GM19397 (cell line): ENCODE results near the gene HIP1.
"Not testable (repeated sequence)": the region's sequence is repeated elsewhere in the genome, so short reads cannot be mapped to it uniquely, and the experiment has no call there.

Experiments
- ATAC-seq: cut with Tn5 transposase; IDR thresholded peaks from one replicate; pipeline ENCODE4 v1.9.1; 2021; ENCODE audit warnings: mild to moderate bottlenecking, moderate library complexity; ENCODE audit not compliant: unreplicated experiment

HIP1 gene

GRCh38 chr7:75738604-75738974 lies at the start of gene HIP1:
TSS of gene HIP1 (minus strand) at chr7:75738941. CDS start at chr7:75738920, 21 bp downstream.
- ATAC-seq = no peak

DNA sequence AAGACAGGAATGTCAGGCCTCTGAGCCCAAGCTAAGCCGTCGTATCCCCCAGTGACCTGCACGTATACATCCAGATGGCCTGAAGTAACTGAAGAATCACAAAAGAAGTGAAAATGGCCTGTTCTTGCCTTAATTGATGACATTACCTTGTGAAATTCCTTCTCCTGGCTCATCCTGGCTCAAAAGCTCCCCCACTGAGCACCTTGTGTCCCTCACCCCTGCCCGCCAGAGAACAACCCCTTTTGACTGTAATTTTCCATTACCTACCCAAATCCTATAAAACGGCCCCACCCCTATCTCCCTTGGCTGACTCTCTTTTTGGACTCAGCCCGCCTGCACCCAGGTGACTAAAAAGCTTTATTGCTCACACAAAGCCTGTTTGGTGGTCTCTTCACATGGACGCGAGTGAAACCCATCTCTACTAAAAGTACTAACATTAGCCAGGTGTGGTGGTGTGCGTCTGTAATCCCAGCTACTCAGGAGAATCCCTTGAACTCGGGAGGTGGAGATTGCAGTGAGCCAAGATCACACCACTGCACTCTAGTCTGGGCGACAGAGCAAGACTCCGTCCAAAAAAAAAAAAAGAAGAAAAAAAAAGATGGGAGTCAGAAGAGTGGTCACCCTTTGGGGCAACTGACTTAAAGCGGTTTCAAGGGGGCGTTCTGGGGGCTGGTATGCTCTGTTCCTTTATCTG lies 49.6 kb upstream of the HIP1 start:
- not testable (repeated sequence) for ATAC-seq

GRCh38 chr7:75783058-75783457 lies 44.3 kb upstream of the HIP1 start:
- not testable (repeated sequence) for ATAC-seq

DNA sequence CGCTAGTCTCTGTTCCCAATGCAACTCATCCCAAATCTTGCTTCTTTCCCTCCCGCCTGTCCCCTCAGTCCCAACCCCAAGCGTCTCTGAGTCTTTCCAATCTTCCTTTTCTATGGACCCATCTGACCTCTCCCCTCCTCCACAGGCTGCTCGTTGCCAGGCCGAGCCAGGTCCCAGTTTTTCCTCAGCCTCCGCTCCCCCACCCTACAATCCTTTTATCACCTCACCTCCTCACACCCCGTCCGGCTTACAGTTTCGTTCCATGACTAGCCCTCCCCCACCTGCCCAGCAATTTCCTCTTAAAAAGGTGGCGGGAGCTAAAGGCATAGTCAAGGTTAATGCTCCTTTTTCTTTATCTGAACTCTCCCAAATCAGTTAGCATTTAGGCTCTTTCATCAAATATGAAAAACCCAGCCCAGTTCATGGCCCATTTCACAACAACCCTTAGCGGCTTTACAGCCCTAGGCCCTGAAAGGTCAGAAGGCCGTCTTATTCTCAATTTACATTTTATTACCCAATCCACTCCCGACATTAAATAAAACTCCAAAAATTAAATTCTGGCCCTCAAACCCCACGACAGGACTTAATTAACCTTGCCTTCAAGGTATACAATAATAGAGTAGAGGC lies 42.0 kb upstream of the HIP1 start:
- ATAC-seq = not testable (repeated sequence)

DNA sequence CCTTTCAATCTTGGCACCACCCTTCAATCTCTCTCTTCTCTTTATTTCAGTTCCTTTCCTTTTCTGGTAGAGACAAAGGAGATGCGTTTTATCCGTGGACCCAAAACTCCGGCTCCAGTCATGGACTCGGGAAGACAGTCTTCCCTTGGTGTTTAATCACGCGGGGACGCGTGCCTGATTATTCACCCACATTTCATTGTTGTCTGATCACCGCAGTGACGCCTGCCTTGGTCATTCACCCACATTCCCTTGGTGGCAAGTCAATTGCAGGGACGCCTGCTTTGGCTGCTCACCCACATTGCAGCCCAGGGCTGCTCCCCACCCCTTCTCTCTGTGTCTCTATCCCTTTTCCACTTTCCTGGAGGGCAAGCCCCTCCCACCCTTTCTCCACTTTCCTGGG lies 40.8 kb upstream of the HIP1 start:
- not testable (repeated sequence) for ATAC-seq

- ATAC-seq = not testable (repeated sequence)
These were observed 40.3 kb upstream of the HIP1 start for GRCh38 chr7:75779035-75779434.

- no peak for ATAC-seq
These were observed 37.7 kb upstream of the HIP1 start for GRCh38 chr7:75776295-75776971.

DNA sequence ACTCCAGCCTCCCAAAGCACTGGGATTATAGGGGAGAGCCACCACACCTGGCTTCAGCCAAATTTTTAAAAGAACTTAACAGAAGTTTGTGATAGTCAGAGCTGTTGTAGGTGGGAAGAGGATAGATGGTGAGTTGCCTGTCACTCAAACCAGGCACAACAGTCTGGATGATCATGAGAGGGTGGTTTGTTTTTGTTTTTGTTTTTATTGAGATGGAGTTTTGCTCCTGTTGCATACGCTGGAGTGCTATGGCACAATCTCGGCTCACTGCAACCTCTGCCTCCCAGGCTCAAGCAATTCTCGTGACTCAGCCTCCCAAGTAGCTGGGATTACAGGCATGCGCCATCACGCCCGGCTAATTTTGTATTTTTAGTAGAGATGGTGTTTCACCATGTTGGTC lies 35.2 kb upstream of the HIP1 start:
- not testable (repeated sequence) for ATAC-seq

DNA sequence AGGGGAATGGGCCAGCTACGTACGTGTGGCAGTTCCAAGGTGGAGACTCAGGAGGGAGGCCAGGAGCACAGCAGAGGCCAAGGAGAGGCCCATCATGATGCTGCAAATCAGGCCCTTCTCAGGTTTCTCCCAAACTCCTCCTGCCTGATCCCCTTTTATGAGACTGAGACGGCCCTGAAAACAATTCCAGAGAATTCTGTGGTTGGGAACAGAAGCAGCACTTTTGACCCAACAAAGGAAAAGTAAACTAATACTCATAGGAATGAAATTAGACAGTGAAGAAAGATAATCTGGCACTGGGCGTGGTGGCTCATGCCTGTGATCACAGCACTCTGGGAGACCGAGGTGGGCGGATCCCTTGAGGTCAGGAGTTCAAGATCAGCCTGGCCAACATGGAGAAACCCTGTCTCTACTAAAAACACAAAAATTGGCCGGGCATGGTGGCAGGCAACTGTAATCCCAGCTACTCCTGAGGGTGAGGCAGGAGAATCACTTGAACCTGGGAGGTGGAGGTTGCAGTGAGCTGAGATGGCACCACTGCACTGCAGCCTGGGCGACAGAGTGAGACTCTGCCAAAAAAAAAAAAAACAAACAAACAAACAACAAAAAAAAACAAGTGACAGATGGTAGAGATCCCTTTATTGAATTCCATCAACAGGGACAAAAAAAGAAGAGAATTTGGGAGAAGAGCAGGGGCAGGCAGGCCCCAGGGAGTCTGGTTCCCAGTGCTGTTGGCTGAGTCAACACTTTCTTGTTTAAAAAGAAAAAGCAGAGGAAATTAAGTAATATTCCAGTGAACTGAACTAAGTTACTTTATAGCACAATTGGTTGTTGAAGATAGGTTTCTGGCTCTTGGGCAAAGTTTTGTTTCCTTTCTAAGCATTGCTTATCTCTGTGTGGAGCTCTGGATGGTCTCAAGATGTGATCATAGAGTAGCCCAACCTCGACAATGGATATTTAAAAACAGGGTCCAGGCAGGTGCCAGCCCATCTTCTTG lies 33.6 kb upstream of the HIP1 start, which contains the start of gene CCL26:
Gene CCL26 (minus strand): TSS at position 131 of the 997 bp plus-strand sequence. CDS start 35 bp downstream, at position 96.
- ATAC-seq = no peak

GRCh38 chr7:75771224-75771623 lies 32.5 kb upstream of the HIP1 start:
- no peak for ATAC-seq

- no peak for ATAC-seq
These were observed 23.7 kb upstream of the HIP1 start for GRCh38 chr7:75762350-75762917.

DNA sequence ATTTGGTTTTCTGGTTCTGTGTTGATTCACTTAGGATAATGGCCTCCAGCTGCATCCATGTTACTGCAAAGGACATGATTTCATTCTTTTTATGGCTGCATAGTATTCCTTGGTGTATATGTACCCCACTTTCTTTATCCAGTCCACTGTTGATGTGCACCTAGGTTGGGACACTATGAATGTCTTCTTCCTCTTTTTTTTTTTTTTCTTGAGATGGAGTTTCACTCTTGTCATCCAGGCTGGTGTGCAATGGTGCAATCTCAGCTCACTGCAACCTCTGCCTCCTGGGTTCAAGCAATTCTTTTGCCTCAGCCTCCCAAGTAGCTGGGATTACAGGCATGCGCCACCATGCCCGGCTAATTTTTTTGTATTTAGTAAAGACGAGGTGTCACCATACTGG lies 23.1 kb upstream of the HIP1 start:
- ATAC-seq = not testable (repeated sequence)

DNA sequence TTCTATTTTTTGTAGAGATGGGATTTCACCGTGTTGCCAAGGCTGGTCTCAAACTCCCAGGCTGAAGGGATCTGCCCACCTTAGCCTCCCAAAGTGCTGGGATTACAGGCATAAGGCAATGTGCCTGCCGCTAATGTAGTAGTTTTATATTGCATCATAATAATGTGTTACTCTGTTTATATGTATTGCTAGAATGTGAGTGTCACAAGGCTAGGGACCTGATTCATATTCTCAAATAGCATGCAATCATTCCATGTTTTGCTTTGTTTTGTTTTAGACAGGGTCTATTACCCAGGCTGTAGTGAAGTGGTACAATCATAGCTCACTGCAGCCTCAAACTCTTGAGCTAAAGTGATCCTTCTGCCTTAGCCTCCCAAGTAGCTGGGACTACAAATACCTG lies 19.8 kb upstream of the HIP1 start:
- ATAC-seq = no peak

- no peak for ATAC-seq
These were observed 19.1 kb upstream of the HIP1 start for GRCh38 chr7:75757860-75758259.

DNA sequence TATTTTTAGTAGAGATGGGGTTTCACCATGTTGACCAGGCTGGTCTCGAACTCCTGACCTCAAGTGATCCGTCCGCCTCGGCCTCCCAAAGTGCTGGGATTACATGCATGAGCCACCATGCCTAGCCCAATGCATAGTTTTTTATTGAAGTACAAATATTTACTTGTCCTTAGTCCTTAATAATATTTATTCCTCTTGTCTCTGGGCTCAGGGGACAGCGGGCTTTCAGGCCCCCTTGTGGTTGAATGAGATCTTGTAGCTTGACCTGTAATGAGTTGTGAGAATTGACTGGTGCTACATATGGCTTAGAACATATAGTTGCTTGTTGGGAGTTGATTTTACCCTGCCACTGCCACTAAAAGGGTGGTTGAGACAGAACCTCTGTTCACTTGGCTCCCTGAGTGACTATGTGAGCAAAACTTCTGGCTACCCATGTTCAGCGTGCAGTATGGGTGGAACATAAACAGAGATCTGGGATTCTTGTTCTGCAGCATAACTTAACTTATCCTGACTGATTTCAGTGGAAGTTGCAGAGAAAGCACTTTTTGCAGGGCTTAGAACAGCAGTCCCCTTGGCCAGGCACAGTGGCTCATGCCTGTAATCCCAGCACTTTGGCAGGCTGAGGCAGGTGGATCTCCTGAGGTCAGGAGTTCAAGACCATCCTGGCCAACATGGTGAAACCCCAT lies 18.4 kb upstream of the HIP1 start:
- no peak for ATAC-seq

- no peak for ATAC-seq
These were observed 17.7 kb upstream of the HIP1 start for GRCh38 chr7:75756206-75756990.

DNA sequence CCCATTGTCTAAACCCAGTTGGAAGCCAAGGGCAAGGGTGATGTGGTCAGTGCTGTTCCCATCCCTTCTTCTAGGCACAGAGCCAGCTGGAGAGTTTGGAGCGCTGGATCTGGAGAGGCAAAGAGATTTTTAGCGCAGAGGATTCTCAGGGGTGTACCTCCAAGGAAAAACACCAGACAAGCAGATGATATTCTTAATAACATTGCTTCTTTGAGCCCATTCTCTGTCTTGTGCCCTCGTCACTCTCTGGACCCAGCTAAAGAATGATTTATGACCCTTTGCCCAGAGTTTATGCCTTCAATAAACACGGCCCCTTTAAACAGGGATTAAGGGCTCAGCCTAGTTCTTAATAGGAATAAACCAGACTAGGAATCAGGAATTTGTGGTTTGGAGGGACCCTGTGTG lies 4.7 kb upstream of the HIP1 start:
- no peak for ATAC-seq

DNA sequence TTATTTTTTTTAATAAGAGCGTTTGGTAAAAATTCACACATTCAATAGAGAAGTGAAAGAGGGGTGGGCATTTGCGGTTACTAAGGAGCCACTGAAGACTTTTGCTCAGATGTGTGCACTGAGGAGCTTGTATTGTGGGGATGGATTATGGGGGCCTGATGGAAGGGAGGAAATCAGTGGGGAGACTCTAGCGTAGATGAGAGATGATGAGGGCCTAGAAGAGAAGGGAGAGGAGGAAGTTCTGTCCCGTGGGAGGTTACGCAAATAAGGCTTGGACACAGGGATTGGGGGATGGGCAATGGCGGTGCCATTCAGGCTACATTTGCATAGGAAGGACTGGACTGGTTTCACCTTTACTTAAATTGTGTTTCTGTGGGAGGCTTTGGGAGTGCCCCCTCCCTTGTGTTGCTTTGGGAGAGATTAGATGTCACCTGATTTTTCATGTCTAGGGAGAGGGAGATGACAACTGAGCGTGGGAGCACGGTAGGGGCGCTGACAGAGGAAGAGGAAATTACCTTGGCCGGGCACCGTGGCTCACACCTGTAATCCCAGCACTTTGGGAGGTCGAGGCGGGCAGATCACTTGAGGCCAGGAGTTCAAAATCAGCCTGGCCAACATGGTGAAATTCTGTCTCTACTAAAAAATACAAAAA lies 2.2 kb upstream of the HIP1 start:
- ATAC-seq = no peak
